Fibroblast of lung (primary cell): ENCODE results near the gene DGAT2.

Experiments used
- CTCF ChIP-seq, 2 donors: IDR thresholded peaks in 1 of 2; conservative IDR thresholded peaks in 1 of 2; 1 replicate in 1 of 2; 2 replicates in 1 of 2; pipeline ENCODE4 v1.5.1; 2011 to 2012; ENCODE audit warnings: low read length in 2 of 2, control low read depth in 1 of 2, inconsistent platforms in 1 of 2, low read depth in 1 of 2, mild to moderate bottlenecking in 1 of 2
- EZH2 ChIP-seq: IDR thresholded peaks from 2 replicates; pipeline ENCODE4 v1.5.1; 2012; ENCODE audit warnings: low read length, control low read depth, mild to moderate bottlenecking; ENCODE audit errors: missing control alignments

- TF ChIP-seq CTCF (conservative IDR thresholded peaks at IDR 0.05 in 1 of 2, IDR thresholded peaks at IDR 0.05 in 1 of 2; ENCODE audit: low read depth in 1 of 2, low read length in 2 of 2): no peak
- no peak for TF ChIP-seq EZH2
These were observed 9.0 kb downstream of the DGAT2 start for GRCh38 chr11:75777461-75778110.
